ENCODE data around the gene UNC79.
"Not testable (repeated sequence)": the region's sequence is repeated elsewhere in the genome, so short reads cannot be mapped to it uniquely, and the experiment has no call there.

DNA sequence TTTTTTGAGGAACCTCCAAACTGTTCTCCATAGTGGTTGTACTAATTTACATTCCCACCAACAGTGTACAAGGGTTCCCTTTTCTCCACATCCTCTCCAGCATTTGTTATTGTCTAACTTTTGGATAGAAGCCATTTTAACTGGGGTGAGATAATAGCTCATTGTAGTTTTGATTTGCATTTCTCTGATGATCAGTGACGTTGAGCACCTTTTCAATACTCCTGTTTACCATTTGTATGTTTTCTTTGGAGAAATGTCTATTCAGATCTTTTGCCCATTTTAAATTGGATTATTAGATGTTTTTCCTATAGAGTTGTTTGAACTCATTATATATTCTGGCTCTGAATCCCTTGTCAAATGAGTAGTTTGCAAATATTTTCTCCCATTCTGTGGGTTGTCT is 46.5 kb upstream of the UNC79 start:
- TF ChIP-seq, protein P1, sequence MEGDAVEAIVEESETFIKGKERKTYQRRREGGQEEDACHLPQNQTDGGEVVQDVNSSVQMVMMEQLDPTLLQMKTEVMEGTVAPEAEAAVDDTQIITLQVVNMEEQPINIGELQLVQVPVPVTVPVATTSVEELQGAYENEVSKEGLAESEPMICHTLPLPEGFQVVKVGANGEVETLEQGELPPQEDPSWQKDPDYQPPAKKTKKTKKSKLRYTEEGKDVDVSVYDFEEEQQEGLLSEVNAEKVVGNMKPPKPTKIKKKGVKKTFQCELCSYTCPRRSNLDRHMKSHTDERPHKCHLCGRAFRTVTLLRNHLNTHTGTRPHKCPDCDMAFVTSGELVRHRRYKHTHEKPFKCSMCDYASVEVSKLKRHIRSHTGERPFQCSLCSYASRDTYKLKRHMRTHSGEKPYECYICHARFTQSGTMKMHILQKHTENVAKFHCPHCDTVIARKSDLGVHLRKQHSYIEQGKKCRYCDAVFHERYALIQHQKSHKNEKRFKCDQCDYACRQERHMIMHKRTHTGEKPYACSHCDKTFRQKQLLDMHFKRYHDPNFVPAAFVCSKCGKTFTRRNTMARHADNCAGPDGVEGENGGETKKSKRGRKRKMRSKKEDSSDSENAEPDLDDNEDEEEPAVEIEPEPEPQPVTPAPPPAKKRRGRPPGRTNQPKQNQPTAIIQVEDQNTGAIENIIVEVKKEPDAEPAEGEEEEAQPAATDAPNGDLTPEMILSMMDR (IDR thresholded peaks at IDR 0.05): not testable (repeated sequence)
- TF ChIP-seq SIN3A (IDR thresholded peaks at IDR 0.05; ENCODE audit: borderline replicate concordance, insufficient read depth, low read depth, low read length): not testable (repeated sequence)
